A549 (cell line): Measurements from ENCODE around the gene ARPC1B. TPM values are rescaled to one million over a fixed set of nuclear protein-coding genes. Genes with fewer than 3 reads are reported as not detected.
"Not testable (repeated sequence)": the region's sequence is repeated elsewhere in the genome, so short reads cannot be mapped to it uniquely, and the experiment has no call there.

ENCODE experiments used
- ATAC-seq, 2 experiments: fragments of 200-7000 bp in 1 of 2; fragments of >200 bp in 1 of 2; cut with Nextera tagmentation in 1 of 2; cut with Tn5 transposase in 1 of 2; 3 replicates each; pipeline versions ENCODE4 v1.8.0 to v1.9.1; 2018 to 2020; ENCODE audit warnings: mild to moderate bottlenecking in 1 of 2, moderate library complexity in 1 of 2
- CTCF ChIA-PET: fragments of 300-600 bp; sonication (Branson Sonifier 250); formaldehyde crosslinking; extraction: SDS; loops from one replicate; lab custom pipeline; 2021; ENCODE audit warnings: antibody characterized with exemption, inconsistent platforms; lab: Yijun Ruan, JAX
- POLR2A ChIA-PET: fragments of 350-600 bp; formaldehyde crosslinking; extraction: SDS; loops from one replicate; lab custom pipeline; 2021; ENCODE audit warnings: antibody characterized with exemption, inconsistent platforms; lab: Yijun Ruan, JAX
- DNase-seq, 2 experiments: peaks; one replicate each; pipeline versions ENCODE4 v3.0.0 to v3.0.0-alpha.2; 2011 to 2016; ENCODE audit warnings: low read depth in 1 of 2, low spot score in 1 of 2
- FAIRE-seq: peaks from 2 replicates; lab custom pipeline; 2011; peaks lifted over from hg19 to GRCh38; lab: Jason Lieb, UNC
- H3K27ac ChIP-seq, 2 experiments: fragments of >200 bp; sonication (Bioruptor Twin); formaldehyde crosslinking; 3 replicates each; pipeline ENCODE4 v1.5.1; 2016 to 2017
- H3K4me1 ChIP-seq: fragments of >200 bp; sonication (Bioruptor Twin); formaldehyde crosslinking; 3 replicates; pipeline ENCODE4 v1.6.1; 2016
- H3K4me2 ChIP-seq: fragments of >200 bp; sonication (Bioruptor Twin); formaldehyde crosslinking; 3 replicates; pipeline ENCODE4 v1.6.1; 2016
- H3K4me3 ChIP-seq: fragments of >200 bp; sonication (Bioruptor Twin); formaldehyde crosslinking; 3 replicates; pipeline ENCODE4 v1.5.1; 2016
- H3K9me3 ChIP-seq: fragments of >200 bp; sonication (Bioruptor Twin); formaldehyde crosslinking; 3 replicates; pipeline ENCODE4 v1.6.1; 2016
- BCL3 ChIP-seq: fragments of >200 bp; sonication (Bioruptor Twin); formaldehyde crosslinking; IDR thresholded peaks from 3 replicates; pipeline ENCODE4 v1.6.1; 2016
- BHLHE40 ChIP-seq: IDR thresholded peaks from 2 replicates; pipeline ENCODE4 v1.6.1; 2012; ENCODE audit warnings: low read depth, low read length, inconsistent platforms
- CHD4 ChIP-seq: fragments of 200-600 bp; sonication (generic); IDR thresholded peaks from 2 replicates; pipeline ENCODE4 v1.6.1; 2016; ENCODE audit warnings: antibody characterized with exemption, mild to moderate bottlenecking, borderline replicate concordance
- EHMT2 ChIP-seq: fragments of 200-600 bp; sonication (generic); IDR thresholded peaks from 2 replicates; pipeline ENCODE4 v1.6.1; 2016; ENCODE audit warnings: antibody characterized with exemption, low read depth, mild to moderate bottlenecking, moderate library complexity
- ELK1 ChIP-seq: fragments of 150-350 bp; IDR thresholded peaks from 2 replicates; pipeline ENCODE4 v1.6.1; 2014; ENCODE audit warnings: low read depth, mild to moderate bottlenecking, low read length
- EP300 ChIP-seq, 2 experiments: fragments of >200 bp; sonication (Bioruptor Twin); formaldehyde crosslinking; IDR thresholded peaks; 2 replicates in 1 of 2; 3 replicates in 1 of 2; pipeline ENCODE4 v1.6.1; 2016 to 2017
- HDAC2 ChIP-seq: fragments of 200-600 bp; sonication (generic); IDR thresholded peaks from 2 replicates; pipeline ENCODE4 v1.6.1; 2016
- HOXA7 ChIP-seq: fragments of 250-450 bp; sonication (Bioruptor Pico); IDR thresholded peaks from 2 replicates; pipeline ENCODE4 v1.5.0; 2020; ENCODE audit warnings: mild to moderate bottlenecking, moderate library complexity
- HOXB5 ChIP-seq: fragments of 250-450 bp; sonication (Bioruptor Pico); IDR thresholded peaks from 2 replicates; pipeline ENCODE4 v1.5.0; 2020; ENCODE audit warnings: mild to moderate bottlenecking, moderate library complexity
- JUNB ChIP-seq: fragments of >200 bp; sonication (Bioruptor Twin); formaldehyde crosslinking; IDR thresholded peaks from 2 replicates; pipeline ENCODE4 v1.6.1; 2016
- KDM1A ChIP-seq: fragments of 200-600 bp; sonication (generic); IDR thresholded peaks from 2 replicates; pipeline ENCODE4 v1.6.1; 2016; ENCODE audit warnings: low read depth, mild to moderate bottlenecking
- MAZ ChIP-seq: fragments of 150-350 bp; IDR thresholded peaks from 2 replicates; pipeline ENCODE4 v1.6.1; 2014; ENCODE audit warnings: antibody characterized with exemption, low read depth, low read length, borderline replicate concordance
- PBX3 ChIP-seq: IDR thresholded peaks from 2 replicates; pipeline ENCODE4 v1.6.1; 2012
- PHF8 ChIP-seq: fragments of 200-600 bp; sonication (generic); IDR thresholded peaks from 2 replicates; pipeline ENCODE4 v1.6.1; 2016; ENCODE audit warnings: low read depth, mild to moderate bottlenecking, antibody characterized with exemption, moderate library complexity, borderline replicate concordance
- POLR2A ChIP-seq: IDR thresholded peaks from 2 replicates; pipeline ENCODE4 v1.6.1; 2012; ENCODE audit warnings: mild to moderate bottlenecking, low read length
- POLR2AphosphoS2 ChIP-seq: conservative IDR thresholded peaks from 2 replicates; pipeline ENCODE4 v1.6.1; 2012; ENCODE audit warnings: low read length, improper control_type of control experiment, inconsistent platforms
- RFX5 ChIP-seq: fragments of 450-650 bp; IDR thresholded peaks from 2 replicates; pipeline ENCODE4 v1.7.1; 2014; ENCODE audit warnings: antibody characterized with exemption, mild to moderate bottlenecking, moderate library complexity
- SMC3 ChIP-seq: fragments of >200 bp; sonication (Bioruptor Twin); formaldehyde crosslinking; IDR thresholded peaks from 3 replicates; pipeline ENCODE4 v1.6.1; 2018; ENCODE audit warnings: inconsistent platforms
- TFCP2L1 ChIP-seq: fragments of 250-450 bp; sonication (Bioruptor Pico); IDR thresholded peaks from 2 replicates; pipeline ENCODE4 v1.5.0; 2021; ENCODE audit warnings: mild to moderate bottlenecking
- ZC3H11A ChIP-seq: fragments of 450-650 bp; IDR thresholded peaks from 2 replicates; pipeline ENCODE4 v1.6.1; 2014; ENCODE audit warnings: antibody characterized with exemption, mild to moderate bottlenecking
- WGBS: methylation state at CpG from one replicate; pipeline ENCODE4 v1.1.6; 2017; ENCODE audit errors: missing lambda C conversion rate; 5-methylcytosine and 5-hydroxymethylcytosine counted together
- polyA plus RNA-seq, 4 experiments: library from polyadenylated mRNA; depleted of rRNA in 3 of 4; stranded (reverse); fragments of >200 nt; fragmentation: RNase III in 1 of 4; extraction: RNeasy Plus Mini Kit Qiagen cat#74134 plus additional on column Dnase treatment in 1 of 4; gene quantifications; 2 replicates in 3 of 4; 3 replicates in 1 of 4; pipeline ENCODE4 v1.2.3, GENCODE V29; 2011 to 2017

ARPC1B gene
- polyA plus RNA-seq, 2 of the 4 experiments (the other 2 are of a cell fraction): 197 to 294 TPM

GRCh38 chr7:99428972-99429566, 54.5 kb downstream of the ARPC1B start:
- no peak overlapping the region for H3K4me2 ChIP-seq
- no peak overlapping the region for H3K27ac ChIP-seq
- no peak overlapping the region for H3K4me3 ChIP-seq
- DNase-seq: no peak
- POLR2A ChIA-PET: no interaction called here
- TF ChIP-seq CHD4: no peak
- no peak for TF ChIP-seq HOXA7 (CRISPR knock-in tag)
- no peak for TF ChIP-seq POLR2AphosphoS2
- no peak for TF ChIP-seq HOXB5 (CRISPR knock-in tag)
- TF ChIP-seq KDM1A: no peak
- TF ChIP-seq ELK1: no peak
- no peak for TF ChIP-seq EP300 (IDR thresholded peaks at IDR 0.05)
- TF ChIP-seq BCL3: no peak
- TF ChIP-seq POLR2A: no peak
- TF ChIP-seq PBX3: no peak
- no peak for TF ChIP-seq TFCP2L1 (CRISPR knock-in tag)
- TF ChIP-seq BHLHE40: no peak
- no peak for TF ChIP-seq SMC3
- no peak for TF ChIP-seq JUNB
- no peak for TF ChIP-seq EHMT2
- no peak for TF ChIP-seq ZC3H11A
- no peak for TF ChIP-seq MAZ
- TF ChIP-seq HDAC2: no peak
- TF ChIP-seq, all 56 proteins: peak for 0
- FAIRE-seq: no peak
- H3K9me3 ChIP-seq: no peaks in the 10 kb centered on the region
- H3K4me1 ChIP-seq: no peaks in the 10 kb centered on the region
- CTCF ChIA-PET: interaction anchor here (1.4 kb wide), 1 partner anchor 14 kb away, joined by 6 read pairs; no protein-coding TSS in a partner anchor
- WGBS: 94% methylated on average over 10 of the region's 10 CpGs
- peak; percentile 14 to 31; a peak in 2 of 6 replicates for ATAC-seq

- FAIRE-seq: no peak
- no peaks in the 10 kb centered on the region for H3K9me3 ChIP-seq
- CTCF ChIA-PET: interaction anchor here (1.1 to 1.5 kb wide), 4 partner anchors 14 to 20 kb away, joined by 3 to 6 read pairs (median 6); partner anchors contain the start of gene BUD31
- no peak for DNase-seq
- no peak overlapping the region for H3K4me3 ChIP-seq
- H3K4me2 ChIP-seq: no peak overlapping the region
- no peak overlapping the region for H3K27ac ChIP-seq
- POLR2A ChIA-PET: interaction anchor here (1.2 kb wide), 1 partner anchor 9 kb away, joined by 3 read pairs; the partner anchor contains the start of genes CPSF4 and PTCD1
- H3K4me1 ChIP-seq: no peaks in the 10 kb centered on the region
- TF ChIP-seq CHD4 (no peak), RFX5 (no peak), HOXB5 (CRISPR knock-in tag) (no peak), PHF8 (no peak), ZC3H11A (no peak), BCL3 (no peak)
- ATAC-seq: peak in 1 of 2 experiments; percentile 30; a peak in 1 of 6 replicates
- 78% methylated on average over 5 of the region's 8 CpGs for WGBS
Observed at GRCh38 chr7:99429756-99430155, 55.2 kb downstream of the ARPC1B start.

- ATAC-seq, DNase-seq, H3K4me1 ChIP-seq, H3K9me3 ChIP-seq, H3K4me2 ChIP-seq, H3K4me3 ChIP-seq, H3K27ac ChIP-seq, POLR2A ChIA-PET, FAIRE-seq: not testable (repeated sequence)
- CTCF ChIA-PET: interaction anchor here (0.5 to 1.5 kb wide), 2 partner anchors 16 to 72 kb away, joined by 3 to 4 read pairs; no protein-coding TSS in a partner anchor
- WGBS: 78% methylated on average over 13 of the region's 13 CpGs
Observed at GRCh38 chr7:99431756-99432540, 57.4 kb downstream of the ARPC1B start.
